Fibroblast of skin of scalp (primary cell): ENCODE measurements around the gene EYA2.
"Not testable (repeated sequence)": the region's sequence is repeated elsewhere in the genome, so short reads cannot be mapped to it uniquely, and the experiment has no call there.

Source experiments
- DNase-seq: peaks from one replicate; pipeline ENCODE4 v3.0.0-alpha.2; 2013

Gene EYA2

GRCh38 chr20:46895906-46896242, 1.2 kb downstream of the EYA2 start:
- DNase-seq = no peak

GRCh38 chr20:46897328-46897880, 2.8 kb downstream of the EYA2 start:
- DNase-seq = no peak

GRCh38 chr20:46898423-46898822, 3.8 kb downstream of the EYA2 start:
- no peak for DNase-seq

- DNase-seq = no peak
Observed at GRCh38 chr20:46899621-46900020, 5.0 kb downstream of the EYA2 start.

GRCh38 chr20:46900086-46900485, 5.4 kb downstream of the EYA2 start:
- DNase-seq = no peak

GRCh38 chr20:46900826-46901225, 6.2 kb downstream of the EYA2 start:
- no peak for DNase-seq

- no peak for DNase-seq
Observed at GRCh38 chr20:46901638-46902037, 7.0 kb downstream of the EYA2 start.

GRCh38 chr20:46903256-46903655, 8.6 kb downstream of the EYA2 start:
- no peak for DNase-seq

GRCh38 chr20:46903937-46904336, 9.3 kb downstream of the EYA2 start:
- DNase-seq = no peak

- no peak for DNase-seq
Observed at GRCh38 chr20:46905364-46906125, 10.9 kb downstream of the EYA2 start.

- DNase-seq = no peak
Observed at GRCh38 chr20:46913329-46914044, 18.8 kb downstream of the EYA2 start.

GRCh38 chr20:46914789-46915379, 20.2 kb downstream of the EYA2 start:
- DNase-seq = peak; percentile 55

- DNase-seq = peak; percentile 61
Observed at GRCh38 chr20:46915575-46916257, 21.1 kb downstream of the EYA2 start.

- no peak for DNase-seq
Observed at GRCh38 chr20:46916258-46916603, 21.6 kb downstream of the EYA2 start.

- no peak for DNase-seq
Observed at GRCh38 chr20:46917155-46917554, 22.5 kb downstream of the EYA2 start.

- no peak for DNase-seq
Observed at GRCh38 chr20:46920114-46920513, 25.5 kb downstream of the EYA2 start.

- not testable (repeated sequence) for DNase-seq
Observed at GRCh38 chr20:46922841-46923240, 28.2 kb downstream of the EYA2 start.

GRCh38 chr20:46923550-46923949, 28.9 kb downstream of the EYA2 start:
- DNase-seq = no peak

- DNase-seq = peak; percentile 37
Observed at GRCh38 chr20:46928580-46929132, 34.0 kb downstream of the EYA2 start.

- no peak for DNase-seq
Observed at GRCh38 chr20:46929902-46930301, 35.3 kb downstream of the EYA2 start.

- DNase-seq = peak; percentile 25
Observed at GRCh38 chr20:46930640-46931339, 36.1 kb downstream of the EYA2 start.

- DNase-seq = peak; percentile 62
Observed at GRCh38 chr20:46931699-46932098, 37.1 kb downstream of the EYA2 start.
